ENCODE measurements around the gene BIRC3.
A peak's percentile ranks its signal among the peaks of the same experiment; 100 is the strongest.

BIRC3 gene

GRCh38 chr11:102383839-102384238 lies 66.6 kb downstream of the BIRC3 start:
- peaks cover 2% of the 10 kb centered on the region for H3K4me1 Mint-ChIP-seq
- H3K36me3 Mint-ChIP-seq: peaks cover 20% of the 10 kb centered on the region
- H3K9me3 Mint-ChIP-seq: peaks cover 1% of the 10 kb centered on the region
- H3K27ac Mint-ChIP-seq: no peak overlapping the region
- ATAC-seq (ENCODE audit: low read depth): no peak
- H3K4me3 Mint-ChIP-seq: no peak overlapping the region
- no peaks in the 10 kb centered on the region for H3K27me3 Mint-ChIP-seq
- DNase-seq (ENCODE audit: low spot score in 2 of 2): no peak

- Mint-ChIP-seq H3K27me3 (no peaks in the 10 kb centered on the region), H3K4me1 (peaks cover 2% of the 10 kb centered on the region), H3K9me3 (peaks cover 3% of the 10 kb centered on the region), H3K36me3 (peaks cover 22% of the 10 kb centered on the region), H3K4me3 (no peak overlapping the region), H3K27ac (no peak overlapping the region)
- DNase-seq (ENCODE audit: low spot score in 2 of 2): no peak
- ATAC-seq (ENCODE audit: low read depth): no peak
These were observed 67.3 kb downstream of the BIRC3 start for GRCh38 chr11:102384419-102385079.

- Mint-ChIP-seq H3K4me1 (peaks cover 2% of the 10 kb centered on the region), H3K36me3 (peaks cover 21% of the 10 kb centered on the region), H3K27me3 (no peaks in the 10 kb centered on the region), H3K9me3 (peaks cover 3% of the 10 kb centered on the region), H3K4me3 (no peak overlapping the region), H3K27ac (peak overlapping the region; percentile 72)
- DNase-seq (ENCODE audit: low spot score in 2 of 2) (no peak), ATAC-seq (ENCODE audit: low read depth) (no peak)
These were observed 68.1 kb downstream of the BIRC3 start for GRCh38 chr11:102385085-102386007.

GRCh38 chr11:102386136-102386734 lies 69.0 kb downstream of the BIRC3 start:
- H3K9me3 Mint-ChIP-seq: peaks cover 3% of the 10 kb centered on the region
- no peak for DNase-seq (ENCODE audit: low spot score in 2 of 2)
- no peak overlapping the region for H3K4me3 Mint-ChIP-seq
- peaks cover 18% of the 10 kb centered on the region for H3K36me3 Mint-ChIP-seq
- peaks cover 6% of the 10 kb centered on the region for H3K4me1 Mint-ChIP-seq
- H3K27me3 Mint-ChIP-seq: no peaks in the 10 kb centered on the region
- ATAC-seq (ENCODE audit: low read depth): no peak
- H3K27ac Mint-ChIP-seq: peak overlapping the region; percentile 19

- Mint-ChIP-seq H3K36me3 (peaks cover 18% of the 10 kb centered on the region), H3K27me3 (no peaks in the 10 kb centered on the region), H3K4me1 (peaks cover 6% of the 10 kb centered on the region), H3K9me3 (peaks cover 3% of the 10 kb centered on the region), H3K4me3 (no peak overlapping the region), H3K27ac (peak overlapping the region; percentile 19)
- DNase-seq (ENCODE audit: low spot score in 2 of 2) (no peak), ATAC-seq (ENCODE audit: low read depth) (no peak)
These were observed 69.9 kb downstream of the BIRC3 start for GRCh38 chr11:102387043-102387781.
